HG03025 (cell line): ENCODE measurements around the gene FZD10.

Experiments
- ATAC-seq: cut with Tn5 transposase; IDR thresholded peaks from one replicate; pipeline ENCODE4 v1.9.1; 2021; ENCODE audit warnings: mild to moderate bottlenecking, moderate library complexity; ENCODE audit not compliant: unreplicated experiment, low FRiP score

FZD10 gene

DNA sequence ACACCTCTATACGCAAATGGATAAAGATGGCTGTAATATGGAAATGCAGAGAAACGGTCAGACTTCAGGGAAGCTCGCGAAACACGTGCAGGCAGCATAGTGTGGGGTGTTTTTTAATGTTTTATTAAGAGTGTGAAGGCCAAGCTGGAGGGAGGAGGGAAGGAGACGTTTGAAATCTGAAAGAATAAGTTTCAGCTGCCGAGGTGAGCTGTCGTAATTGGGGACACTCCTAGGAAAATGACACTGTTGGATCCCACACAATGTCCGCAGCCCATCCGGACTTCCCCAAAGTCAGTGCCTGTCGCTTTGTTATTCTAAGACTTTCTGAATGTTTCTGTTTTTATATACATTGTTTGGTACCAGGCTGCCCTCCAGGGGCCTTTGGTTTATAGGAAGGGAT lies 8.3 kb downstream of the FZD10 start:
- ATAC-seq: no peak

DNA sequence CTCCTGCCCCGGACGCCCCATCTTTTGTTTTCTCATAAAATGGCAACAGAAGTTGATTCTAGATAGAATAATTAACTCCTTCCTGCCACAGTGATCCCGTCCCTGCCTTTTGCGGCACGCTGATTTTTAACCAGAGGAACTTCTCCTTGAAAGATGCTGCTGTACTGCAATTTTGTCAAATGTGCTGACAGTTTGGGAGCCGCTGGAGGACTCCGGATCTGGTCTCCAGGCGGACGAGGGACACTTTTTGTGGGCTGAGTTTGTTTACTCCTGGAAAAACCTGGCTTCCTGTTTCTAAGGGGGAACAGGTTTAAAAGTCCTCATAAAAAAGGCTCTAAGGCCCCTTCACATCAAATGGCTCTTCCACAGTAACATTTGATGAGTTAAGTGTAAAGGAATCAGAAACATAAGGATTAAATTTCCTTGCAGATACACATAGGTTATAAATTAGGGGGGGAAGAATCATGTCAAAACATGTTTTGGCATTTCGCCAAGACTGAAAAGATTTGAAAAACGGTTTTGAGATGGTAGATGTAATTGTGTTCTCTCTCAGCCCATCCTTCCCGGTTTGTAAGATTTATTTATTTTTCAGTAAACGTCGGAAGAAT lies 15.5 kb downstream of the FZD10 start:
- ATAC-seq: no peak

DNA sequence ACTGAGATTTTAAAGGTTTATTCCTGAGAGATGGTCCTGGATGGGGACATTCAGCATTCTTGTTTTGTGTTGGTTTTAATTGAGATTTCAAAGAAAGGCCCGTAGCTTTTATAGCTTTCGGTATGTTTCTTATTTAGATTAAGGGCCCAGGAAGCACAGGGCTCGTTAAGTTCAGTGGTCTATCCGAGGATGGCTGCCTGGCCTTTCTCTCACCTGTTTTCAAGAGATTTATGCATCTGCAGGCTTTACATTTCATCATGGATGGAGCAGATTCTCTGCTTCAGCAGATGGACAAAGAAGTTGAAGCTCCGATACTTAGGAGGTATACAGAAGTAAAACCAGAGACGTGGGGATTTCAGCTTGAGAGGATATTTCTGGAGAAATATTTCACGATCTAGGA lies 16.0 kb downstream of the FZD10 start:
- no peak for ATAC-seq

DNA sequence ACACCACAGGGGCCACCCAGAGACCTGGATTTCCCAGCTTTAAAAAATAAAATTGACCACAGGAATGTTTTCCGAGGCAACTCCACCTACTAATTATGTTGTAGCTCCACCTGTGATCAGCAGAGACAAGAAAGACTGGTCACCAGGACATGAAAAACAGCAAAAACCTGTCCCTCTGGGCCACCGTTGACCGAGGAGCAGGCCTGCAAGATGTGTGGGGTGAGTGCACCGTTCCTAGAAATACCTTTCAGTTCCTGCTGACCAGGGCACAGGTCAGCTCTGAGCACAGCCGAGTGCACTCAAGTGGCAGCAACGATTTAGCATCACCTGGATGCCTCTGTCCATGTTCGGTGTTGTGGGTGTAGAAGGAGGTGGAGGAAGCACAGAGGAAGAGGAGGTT lies 16.9 kb downstream of the FZD10 start:
- no peak for ATAC-seq

DNA sequence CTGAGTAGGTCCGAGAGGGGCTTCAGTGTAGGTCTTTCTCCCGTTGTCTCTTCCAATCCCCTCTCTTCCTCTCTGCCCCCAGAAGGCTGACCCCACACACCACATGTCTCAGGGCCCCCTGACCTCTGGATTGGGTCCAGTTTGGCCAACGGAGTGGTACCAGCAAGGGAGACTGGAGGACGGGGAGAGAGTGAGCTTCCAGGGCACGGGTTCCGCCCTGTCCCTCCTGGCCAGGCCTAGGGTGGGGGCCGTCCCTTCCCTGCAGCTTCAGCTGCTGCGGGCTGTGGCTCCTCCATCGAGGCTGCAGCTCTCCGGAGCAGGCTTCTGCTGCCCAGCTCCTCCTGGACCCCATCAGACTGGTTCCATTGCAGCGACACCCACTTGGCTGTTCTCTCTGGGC lies 17.4 kb downstream of the FZD10 start:
- ATAC-seq: no peak

DNA sequence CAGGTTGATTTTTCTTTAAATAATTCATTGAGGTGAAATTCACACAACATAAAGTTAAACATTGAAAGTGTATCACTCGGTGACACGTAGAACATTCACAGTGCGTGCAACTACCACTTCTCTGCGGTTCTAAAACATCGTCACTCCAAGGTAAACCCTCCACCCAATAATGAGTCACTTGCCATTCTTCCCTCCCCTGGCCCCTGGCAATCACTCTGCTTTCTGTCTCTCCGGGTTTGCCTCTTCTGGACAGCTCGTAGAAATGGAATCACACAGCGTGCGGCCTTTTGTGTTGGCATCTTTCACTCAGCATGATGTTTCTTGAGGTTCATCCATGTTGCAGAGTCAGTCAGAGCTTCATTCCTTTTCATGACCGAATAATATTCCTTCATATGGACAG lies 18.9 kb downstream of the FZD10 start:
- no peak for ATAC-seq

DNA sequence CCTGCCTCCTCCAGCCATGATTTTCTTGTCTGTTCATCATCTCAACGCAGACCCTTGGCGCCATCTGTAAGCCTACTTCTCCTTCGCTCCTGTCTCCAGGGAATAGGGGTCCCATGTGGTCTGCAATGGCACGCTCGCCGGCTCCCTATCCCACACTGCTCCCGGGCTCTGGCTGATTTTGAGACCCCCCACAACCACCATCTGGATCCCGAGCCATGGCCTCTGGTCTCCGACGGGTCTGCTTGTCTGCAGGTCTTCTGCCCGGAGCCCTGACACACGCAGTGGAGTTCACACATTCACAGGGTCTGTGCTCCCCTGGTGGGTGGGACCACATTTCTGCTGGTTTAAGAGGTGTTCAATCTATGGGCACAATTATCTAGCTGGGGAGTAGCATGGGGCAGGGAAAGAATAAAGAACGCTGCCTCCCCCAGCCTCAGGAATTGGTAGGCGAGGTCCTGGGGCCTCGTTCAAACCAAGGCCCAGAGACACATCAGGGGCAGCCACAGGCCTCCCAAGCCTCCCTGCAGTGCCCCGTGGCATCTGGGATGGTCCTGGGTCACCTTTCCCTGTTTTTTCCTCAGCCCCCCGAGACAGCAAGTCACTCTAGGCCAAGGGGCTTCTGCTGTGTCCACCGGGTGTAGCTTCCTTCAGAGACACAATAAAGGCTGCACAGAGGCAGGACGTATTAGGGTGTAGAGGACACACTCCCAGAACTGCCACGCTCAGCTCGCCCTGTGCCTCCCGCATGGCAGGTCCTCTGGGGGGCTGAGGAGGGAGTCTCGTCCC lies 21.5 kb downstream of the FZD10 start:
- ATAC-seq: no peak

DNA sequence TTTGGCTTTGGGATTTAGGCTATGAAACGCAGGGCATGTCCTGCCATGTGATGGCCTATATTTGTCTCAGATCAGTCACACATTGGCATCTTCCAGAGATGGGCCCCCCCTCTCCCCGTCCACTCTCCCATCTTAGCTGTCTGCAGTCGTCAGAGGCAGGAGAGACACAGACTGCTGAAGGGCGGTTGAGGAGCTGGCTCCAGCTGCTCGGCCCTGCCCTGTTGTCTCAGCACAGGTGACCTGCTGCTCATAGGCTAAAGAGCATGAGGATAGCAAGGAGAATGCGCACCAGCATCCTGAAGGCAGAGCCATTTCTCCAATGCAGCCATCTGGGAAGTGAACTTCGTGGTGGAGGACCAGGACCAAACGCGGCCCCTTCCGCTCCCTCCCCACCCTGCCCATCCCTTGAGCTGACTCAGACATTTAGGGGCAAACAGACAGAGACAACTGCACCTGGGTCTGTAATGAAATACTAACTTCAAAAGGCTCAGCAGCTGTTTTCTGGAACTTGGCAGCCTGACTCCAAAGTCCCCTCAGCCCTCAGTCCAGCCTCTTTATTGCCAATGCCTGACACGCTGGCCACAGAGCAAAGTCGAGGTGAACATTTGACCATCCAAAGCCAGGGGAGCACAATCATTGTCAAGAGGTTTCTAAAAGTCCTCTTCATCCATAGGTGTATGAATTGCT lies 22.3 kb downstream of the FZD10 start:
- ATAC-seq: no peak

DNA sequence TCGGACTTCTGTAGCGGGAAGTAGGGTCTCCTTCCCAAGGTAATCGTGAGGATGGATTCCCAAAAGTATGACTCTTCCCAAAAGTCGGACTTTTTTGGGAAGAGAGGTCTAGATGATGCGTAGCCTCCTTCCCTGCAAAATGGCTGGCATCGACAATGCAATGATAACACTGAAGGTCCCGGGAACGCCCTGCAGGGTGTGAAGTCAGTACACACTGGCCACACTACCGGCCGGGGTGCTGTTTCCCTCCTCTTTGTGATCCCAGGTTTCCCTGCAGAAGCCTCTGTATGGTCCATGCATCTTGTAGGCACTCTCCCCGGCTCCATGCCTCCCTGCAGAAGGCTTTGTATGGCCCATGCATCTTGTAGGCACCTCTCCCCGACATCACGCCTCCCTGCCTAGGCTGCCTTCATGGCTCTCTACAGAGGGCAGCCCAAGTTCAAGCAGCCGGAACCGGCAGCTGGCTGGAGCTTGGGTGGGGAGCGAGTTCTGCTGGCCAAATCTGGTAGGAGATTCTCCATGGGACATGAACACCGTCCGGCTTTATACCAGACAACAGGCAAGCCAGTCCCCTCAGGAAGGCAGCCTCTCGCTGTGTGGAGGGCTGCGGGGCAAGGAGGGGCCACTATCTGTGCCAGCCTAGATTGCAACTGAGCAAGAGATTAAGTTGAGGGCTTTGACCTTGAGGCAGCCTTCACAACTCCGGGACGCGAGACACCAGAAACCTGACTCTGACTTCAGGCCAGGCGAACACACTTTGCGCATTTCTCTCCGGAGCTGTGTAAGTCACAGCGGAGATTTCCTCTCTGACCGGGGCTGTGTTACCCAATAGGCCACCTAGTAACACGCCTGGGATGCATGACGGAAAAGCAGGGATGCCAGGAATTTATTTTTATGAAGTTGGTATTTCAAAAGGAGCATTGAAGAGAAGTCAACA lies 23.5 kb downstream of the FZD10 start:
- no peak for ATAC-seq

DNA sequence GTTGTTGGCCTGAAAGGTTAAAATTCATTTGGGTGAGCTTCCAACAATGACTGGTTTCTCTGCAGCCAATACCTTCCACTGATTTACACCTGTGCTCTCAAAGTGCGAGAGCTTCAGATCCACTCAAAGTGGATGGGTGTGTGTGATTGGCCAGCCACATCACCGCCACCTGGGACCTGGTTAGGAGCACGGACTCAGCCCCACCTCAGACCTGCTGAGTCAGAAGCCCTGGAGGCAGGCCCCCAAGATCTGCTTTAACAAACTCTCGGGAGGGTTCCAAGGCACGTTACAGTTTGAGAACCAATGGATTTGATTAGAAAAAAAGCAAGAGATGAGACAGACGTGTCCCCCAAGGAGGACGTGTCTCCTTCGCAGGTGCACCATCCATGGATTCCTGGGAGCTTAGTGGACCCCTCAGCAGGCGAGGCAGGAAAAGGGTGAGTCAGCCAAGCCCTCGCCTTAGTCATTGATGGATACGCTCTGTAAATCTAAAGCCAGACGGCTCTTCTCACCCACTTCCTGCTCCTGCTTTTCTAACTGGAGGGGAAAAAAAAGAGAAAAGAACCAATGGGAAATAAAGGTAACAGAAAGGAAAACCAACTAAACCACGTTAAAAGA lies 24.5 kb downstream of the FZD10 start:
- ATAC-seq: no peak

DNA sequence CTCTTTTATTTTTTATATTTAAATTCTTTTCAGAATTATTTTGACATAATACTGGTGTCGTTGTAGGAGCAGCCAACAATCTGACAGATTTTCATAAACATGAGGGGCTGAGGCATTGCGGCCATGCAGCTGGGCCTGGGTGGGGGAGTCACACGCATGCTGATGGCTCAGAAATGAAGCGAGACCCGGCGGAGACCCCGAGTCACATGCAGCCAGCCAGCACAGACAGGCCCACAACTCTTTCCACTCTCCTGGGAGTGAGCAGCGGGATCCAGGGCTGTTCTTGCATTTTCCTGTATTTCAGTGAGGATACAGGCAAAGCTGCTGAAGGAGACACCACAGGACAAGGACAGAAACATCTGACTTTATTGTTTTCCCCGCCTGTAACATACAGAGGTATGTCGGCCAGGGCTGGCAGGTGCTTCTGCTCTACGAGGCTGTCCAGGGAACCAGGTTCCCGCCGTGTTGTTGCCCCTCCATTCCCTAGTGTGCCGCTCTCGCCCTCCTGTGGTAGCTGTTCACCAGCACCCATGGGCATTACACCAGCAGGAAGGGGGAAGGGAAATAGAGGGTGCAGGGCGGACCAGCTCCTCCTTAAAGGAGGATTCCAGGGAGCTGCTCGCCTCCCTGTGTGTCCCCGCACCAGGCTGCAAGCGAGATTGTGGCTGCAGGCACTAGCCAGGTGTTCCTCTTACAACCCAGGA lies 30.5 kb downstream of the FZD10 start:
- no peak for ATAC-seq

DNA sequence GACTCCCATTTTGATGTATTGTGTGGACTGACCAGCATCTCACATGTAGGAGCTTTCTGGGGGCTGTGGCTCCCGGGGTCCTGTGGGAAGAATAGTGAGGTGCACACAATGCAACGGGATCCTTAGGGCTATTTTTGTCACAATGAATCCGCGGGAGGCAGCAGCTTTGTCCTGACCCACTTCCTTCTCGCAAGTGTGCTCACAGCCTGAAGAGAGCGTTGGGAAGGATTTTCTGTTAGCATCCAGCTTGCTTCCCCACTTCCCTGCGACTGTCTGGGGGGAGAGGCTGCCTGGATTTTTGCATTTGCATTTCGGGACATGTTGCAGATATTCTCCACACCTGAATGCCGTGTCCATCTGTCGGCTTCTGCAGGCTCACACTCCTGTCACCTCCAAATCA lies 31.9 kb downstream of the FZD10 start:
- no peak for ATAC-seq

DNA sequence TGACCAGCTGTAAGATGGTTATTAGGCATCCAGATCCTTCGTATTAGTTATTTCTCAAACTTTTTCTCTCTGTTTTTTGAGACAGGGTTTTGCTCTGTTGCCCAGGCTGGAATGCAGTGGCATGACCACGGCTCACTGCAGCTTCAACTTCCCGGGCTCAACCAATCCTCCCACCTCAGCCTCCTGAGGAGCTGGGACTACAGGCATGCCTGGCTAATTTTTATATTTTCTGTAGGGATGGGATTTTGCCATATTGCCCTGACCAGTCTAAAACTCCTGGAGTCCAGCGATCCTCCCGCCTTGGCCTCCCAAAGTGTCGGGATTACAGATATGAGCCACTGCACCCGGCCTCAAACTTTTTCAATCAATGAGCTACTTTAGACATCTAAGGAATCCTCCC lies 33.1 kb downstream of the FZD10 start:
- no peak for ATAC-seq

DNA sequence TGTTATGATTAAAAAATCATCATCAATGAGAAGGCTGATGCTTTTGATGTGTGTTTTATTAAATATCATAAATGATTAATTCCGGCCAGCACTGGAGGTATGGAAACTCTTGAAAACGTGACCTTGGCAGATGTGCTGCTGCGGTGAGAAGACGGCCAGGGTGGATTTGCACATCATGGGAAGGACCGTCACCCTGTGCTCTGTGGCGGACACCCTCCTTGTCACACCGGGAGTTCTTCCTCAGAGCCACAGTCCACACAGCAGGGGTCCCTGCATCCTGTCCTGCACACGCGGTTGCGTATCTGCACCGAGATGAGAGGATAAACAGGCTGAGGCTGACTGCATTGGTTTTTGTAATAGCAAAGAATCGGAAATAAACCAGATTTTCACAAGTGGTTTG lies 33.5 kb downstream of the FZD10 start:
- no peak for ATAC-seq

DNA sequence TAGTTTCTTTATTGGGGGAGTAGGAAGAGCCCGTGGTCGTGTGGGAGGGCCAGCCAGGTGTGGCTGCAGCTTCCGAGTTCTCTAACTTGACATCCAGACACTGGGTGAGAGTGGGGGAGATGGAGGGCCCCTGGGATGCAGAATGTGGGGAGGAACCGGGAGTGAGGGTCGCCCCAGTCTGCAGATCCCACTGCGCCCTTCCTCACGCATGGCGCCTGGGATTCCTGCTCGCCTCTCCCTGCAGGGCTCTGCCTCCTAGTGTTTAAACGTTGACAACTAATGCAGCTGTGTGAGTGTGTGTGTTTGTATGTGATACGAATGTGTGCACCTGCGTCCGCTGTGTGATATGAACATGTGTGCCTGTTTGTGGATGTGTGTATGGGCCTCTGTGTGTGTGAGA lies 34.6 kb downstream of the FZD10 start:
- ATAC-seq: no peak

DNA sequence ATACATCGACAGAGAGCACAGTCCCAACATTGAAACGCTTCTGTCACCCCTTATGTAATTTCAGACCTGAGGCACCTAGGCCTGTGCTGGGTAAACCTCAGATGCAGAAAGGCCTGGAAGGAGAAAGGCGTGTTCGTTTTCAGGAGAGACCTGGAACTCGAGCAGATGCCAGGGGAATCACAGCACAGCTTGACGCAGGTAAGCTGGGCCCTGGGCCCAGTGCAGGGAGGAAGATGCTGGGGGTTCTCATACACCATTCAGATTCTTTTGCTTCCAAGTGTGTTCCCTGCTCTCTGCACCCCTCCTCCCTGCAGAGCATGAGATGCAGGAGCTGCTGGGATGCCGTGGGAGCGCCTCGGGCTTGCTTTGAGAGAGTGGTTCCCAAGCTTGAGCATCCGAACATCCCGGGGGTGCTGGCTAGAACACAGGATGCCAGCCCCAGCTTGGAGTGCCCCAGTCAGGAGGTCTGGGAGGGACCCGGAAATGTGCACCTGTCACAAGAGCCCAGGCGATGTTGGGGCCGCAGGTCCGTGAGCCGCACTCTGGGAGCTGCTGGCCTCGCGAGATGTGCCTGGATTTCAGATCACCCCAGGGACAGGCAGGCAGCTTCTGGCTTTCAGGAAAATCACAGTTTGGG lies 35.9 kb downstream of the FZD10 start:
- no peak for ATAC-seq

DNA sequence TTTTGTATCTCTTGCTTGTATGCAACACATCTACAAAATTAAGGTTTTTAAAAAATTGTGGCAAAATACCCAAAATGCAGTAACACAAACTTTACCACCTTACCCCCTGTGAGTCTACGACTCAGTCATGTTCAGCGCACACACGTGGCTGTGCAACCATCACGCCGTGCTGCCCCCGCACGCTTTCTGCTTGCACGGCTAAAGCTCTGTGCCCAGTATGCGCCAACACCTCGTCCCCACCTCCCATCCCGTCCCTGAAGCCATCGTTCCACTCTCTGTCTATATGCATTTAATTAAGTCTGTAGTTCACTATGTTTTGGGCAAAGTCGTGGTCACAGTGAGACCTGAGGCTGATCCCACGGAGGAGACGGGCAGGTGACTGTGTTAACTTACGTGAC lies 36.4 kb downstream of the FZD10 start:
- no peak for ATAC-seq

DNA sequence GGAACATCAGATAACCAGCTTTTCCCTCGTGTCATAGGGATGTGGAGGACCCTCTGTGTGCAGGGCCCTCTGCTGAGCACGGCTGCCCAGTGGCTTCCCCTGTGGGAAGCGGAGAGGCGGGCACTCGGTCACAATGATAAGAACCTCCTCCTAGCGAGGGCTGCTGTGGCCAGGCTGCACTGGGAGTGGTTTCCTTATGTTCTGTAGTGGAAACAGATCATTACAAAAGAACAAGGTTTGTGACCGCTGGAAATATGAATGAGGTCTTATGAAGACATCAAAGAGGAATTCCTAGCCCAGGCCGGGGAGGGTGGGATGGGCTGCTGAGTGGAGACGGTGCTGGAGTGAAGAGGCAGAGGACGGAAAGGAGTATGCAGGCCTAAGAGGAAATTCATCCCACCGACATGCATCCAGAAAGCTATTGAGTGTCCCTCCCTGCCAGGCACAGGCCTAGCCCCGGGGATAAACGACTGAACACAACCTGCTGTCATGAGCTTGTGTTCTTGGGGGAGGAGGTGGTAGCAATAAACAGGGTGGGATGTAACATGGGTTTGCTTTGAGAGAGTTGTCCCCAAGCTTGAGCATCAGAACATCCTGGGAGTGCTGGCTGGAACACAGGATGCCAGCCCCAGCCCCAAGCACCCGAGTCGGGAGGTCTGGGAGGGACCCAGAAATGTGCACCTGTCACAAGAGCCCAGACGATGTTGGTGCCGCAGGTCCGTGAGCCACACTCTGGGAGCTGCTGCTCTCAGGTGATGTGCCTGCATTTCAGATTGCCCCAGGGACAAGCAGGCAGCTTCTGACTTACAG lies 37.5 kb downstream of the FZD10 start:
- ATAC-seq: no peak
